ENCODE data around the gene RPUSD3. TPM values are rescaled to one million over a fixed set of nuclear protein-coding genes. Genes with fewer than 3 reads are reported as not detected.

Gene RPUSD3
- total and polyA plus RNA-seq, 9 of the 15 experiments (the other 6 are each of a cell fraction or from before 2014, with no cell fraction given): 13.8 to 99.0 (median 59.3) TPM

DNA sequence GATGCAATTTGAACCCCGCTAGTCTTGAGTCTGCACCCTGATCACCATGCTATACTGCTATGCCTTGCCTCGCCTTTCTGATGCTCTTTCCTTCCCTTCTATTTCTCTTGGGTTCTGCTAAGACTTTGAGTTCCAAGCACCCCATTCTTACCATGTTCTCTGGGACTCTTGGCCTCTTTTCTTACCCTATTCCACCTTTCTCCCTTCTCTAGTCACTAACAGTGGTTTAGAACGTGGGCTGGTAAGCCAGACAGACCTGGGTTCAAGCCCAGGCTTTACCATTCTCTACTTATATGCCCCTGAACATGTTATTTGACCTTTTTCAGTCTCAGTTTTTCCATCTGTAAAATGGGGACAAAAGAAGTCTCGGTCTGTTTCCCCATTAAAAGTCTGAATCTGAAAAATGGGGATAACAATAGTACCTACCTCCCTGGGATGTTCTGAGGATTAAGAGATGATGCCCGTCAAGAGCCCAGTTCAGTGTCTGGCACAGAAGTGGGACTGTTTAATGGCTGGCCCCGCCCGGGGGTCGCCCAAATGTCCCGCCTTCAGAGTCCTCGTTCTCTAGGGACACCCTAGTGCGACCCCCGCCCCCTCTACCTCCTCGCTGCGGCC, 51.9 kb downstream of the RPUSD3 start (continued):
- 0 out of 2 replicates have a peak, but pooled peaks have one; percentile 46 for TF ChIP-seq ZNF780A (CRISPR knock-in tag; IDR thresholded peaks at IDR 0.05)
- TF ChIP-seq, protein P1, sequence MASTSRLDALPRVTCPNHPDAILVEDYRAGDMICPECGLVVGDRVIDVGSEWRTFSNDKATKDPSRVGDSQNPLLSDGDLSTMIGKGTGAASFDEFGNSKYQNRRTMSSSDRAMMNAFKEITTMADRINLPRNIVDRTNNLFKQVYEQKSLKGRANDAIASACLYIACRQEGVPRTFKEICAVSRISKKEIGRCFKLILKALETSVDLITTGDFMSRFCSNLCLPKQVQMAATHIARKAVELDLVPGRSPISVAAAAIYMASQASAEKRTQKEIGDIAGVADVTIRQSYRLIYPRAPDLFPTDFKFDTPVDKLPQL (IDR thresholded peaks at IDR 0.05; ENCODE audit: extremely low read depth, insufficient read length): peak; percentile 18
- peak; percentile 90 to 94 for TF ChIP-seq KDM1A (IDR thresholded peaks at IDR 0.05)
- TF ChIP-seq FOXM1 (IDR thresholded peaks at IDR 0.05; ENCODE audit: low read depth): 0 out of 2 replicates have a peak, but pooled peaks have one; percentile 24
- TF ChIP-seq FOXM1 (CRISPR knock-in tag; IDR thresholded peaks at IDR 0.05; ENCODE audit: low read depth): no peak
- TF ChIP-seq, protein P2, sequence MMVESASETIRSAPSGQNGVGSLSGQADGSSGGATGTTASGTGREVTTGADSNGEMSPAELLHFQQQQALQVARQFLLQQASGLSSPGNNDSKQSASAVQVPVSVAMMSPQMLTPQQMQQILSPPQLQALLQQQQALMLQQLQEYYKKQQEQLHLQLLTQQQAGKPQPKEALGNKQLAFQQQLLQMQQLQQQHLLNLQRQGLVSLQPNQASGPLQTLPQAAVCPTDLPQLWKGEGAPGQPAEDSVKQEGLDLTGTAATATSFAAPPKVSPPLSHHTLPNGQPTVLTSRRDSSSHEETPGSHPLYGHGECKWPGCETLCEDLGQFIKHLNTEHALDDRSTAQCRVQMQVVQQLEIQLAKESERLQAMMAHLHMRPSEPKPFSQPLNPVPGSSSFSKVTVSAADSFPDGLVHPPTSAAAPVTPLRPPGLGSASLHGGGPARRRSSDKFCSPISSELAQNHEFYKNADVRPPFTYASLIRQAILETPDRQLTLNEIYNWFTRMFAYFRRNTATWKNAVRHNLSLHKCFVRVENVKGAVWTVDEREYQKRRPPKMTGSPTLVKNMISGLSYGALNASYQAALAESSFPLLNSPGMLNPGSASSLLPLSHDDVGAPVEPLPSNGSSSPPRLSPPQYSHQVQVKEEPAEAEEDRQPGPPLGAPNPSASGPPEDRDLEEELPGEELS (CRISPR knock-in tag; IDR thresholded peaks at IDR 0.05; ENCODE audit: borderline replicate concordance): no peak
- no peak for TF ChIP-seq KDM5B (IDR thresholded peaks at IDR 0.05; ENCODE audit: insufficient replicate concordance, low read depth, low read length)
- TF ChIP-seq, protein P3, sequence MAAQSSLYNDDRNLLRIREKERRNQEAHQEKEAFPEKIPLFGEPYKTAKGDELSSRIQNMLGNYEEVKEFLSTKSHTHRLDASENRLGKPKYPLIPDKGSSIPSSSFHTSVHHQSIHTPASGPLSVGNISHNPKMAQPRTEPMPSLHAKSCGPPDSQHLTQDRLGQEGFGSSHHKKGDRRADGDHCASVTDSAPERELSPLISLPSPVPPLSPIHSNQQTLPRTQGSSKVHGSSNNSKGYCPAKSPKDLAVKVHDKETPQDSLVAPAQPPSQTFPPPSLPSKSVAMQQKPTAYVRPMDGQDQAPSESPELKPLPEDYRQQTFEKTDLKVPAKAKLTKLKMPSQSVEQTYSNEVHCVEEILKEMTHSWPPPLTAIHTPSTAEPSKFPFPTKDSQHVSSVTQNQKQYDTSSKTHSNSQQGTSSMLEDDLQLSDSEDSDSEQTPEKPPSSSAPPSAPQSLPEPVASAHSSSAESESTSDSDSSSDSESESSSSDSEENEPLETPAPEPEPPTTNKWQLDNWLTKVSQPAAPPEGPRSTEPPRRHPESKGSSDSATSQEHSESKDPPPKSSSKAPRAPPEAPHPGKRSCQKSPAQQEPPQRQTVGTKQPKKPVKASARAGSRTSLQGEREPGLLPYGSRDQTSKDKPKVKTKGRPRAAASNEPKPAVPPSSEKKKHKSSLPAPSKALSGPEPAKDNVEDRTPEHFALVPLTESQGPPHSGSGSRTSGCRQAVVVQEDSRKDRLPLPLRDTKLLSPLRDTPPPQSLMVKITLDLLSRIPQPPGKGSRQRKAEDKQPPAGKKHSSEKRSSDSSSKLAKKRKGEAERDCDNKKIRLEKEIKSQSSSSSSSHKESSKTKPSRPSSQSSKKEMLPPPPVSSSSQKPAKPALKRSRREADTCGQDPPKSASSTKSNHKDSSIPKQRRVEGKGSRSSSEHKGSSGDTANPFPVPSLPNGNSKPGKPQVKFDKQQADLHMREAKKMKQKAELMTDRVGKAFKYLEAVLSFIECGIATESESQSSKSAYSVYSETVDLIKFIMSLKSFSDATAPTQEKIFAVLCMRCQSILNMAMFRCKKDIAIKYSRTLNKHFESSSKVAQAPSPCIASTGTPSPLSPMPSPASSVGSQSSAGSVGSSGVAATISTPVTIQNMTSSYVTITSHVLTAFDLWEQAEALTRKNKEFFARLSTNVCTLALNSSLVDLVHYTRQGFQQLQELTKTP (IDR thresholded peaks at IDR 0.05; ENCODE audit: low read depth in 1 of 2, partially characterized antibody in 2 of 2): peak in 1 of 2 experiments; percentile 27
- peak; percentile 66; the same call in 1 of the 2 replicates for TF ChIP-seq POLR2A (conservative IDR thresholded peaks at IDR 0.05)
- TF ChIP-seq MTA3 (IDR thresholded peaks at IDR 0.05; ENCODE audit: borderline replicate concordance): peak; percentile 18; the same call in 1 of the 2 replicates
- TF ChIP-seq, protein P4, sequence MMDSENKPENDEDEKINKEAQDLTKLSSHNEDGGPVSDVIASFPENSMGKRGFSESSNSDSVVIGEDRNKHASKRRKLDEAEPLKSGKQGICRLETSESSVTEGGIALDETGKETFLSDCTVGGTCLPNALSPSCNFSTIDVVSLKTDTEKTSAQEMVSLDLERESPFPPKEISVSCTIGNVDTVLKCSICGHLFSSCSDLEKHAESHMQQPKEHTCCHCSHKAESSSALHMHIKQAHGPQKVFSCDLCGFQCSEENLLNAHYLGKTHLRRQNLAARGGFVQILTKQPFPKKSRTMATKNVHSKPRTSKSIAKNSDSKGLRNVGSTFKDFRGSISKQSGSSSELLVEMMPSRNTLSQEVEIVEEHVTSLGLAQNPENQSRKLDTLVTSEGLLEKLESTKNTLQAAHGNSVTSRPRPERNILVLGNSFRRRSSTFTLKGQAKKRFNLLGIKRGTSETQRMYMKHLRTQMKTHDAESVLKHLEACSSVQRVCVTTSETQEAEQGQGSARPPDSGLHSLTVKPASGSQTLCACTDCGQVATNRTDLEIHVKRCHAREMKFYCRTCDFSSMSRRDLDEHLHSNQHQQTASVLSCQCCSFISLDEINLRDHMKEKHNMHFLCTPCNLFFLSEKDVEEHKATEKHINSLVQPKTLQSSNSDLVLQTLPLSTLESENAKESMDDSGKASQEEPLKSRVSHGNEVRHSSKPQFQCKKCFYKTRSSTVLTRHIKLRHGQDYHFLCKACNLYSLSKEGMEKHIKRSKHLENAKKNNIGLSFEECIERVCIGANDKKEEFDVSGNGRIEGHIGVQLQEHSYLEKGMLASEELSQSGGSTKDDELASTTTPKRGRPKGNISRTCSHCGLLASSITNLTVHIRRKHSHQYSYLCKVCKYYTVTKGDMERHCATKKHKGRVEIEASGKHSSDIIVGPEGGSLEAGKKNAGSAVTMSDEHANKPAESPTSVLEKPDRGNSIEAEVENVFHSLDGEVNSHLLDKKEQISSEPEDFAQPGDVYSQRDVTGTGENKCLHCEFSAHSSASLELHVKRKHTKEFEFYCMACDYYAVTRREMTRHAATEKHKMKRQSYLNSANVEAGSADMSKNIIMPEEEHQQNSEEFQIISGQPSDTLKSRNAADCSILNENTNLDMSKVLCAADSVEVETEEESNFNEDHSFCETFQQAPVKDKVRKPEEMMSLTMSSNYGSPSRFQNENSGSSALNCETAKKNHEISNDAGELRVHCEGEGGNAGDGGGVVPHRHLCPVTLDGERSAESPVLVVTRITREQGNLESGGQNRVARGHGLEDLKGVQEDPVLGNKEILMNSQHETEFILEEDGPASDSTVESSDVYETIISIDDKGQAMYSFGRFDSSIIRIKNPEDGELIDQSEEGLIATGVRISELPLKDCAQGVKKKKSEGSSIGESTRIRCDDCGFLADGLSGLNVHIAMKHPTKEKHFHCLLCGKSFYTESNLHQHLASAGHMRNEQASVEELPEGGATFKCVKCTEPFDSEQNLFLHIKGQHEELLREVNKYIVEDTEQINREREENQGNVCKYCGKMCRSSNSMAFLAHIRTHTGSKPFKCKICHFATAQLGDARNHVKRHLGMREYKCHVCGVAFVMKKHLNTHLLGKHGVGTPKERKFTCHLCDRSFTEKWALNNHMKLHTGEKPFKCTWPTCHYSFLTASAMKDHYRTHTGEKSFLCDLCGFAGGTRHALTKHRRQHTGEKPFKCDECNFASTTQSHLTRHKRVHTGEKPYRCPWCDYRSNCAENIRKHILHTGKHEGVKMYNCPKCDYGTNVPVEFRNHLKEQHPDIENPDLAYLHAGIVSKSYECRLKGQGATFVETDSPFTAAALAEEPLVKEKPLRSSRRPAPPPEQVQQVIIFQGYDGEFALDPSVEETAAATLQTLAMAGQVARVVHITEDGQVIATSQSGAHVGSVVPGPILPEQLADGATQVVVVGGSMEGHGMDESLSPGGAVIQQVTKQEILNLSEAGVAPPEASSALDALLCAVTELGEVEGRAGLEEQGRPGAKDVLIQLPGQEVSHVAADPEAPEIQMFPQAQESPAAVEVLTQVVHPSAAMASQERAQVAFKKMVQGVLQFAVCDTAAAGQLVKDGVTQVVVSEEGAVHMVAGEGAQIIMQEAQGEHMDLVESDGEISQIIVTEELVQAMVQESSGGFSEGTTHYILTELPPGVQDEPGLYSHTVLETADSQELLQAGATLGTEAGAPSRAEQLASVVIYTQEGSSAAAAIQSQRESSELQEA (IDR thresholded peaks at IDR 0.05; ENCODE audit: low read depth): peak; percentile 37; the same call in 1 of the 2 replicates
- TF ChIP-seq PHF8 (IDR thresholded peaks at IDR 0.05; ENCODE audit: borderline replicate concordance, low read length): peak; percentile 72; the same call in 1 of the 2 replicates

Data from K562 (cell line).